HG03439 (cell line): ENCODE results near the gene GFER.

Experiments used
- ATAC-seq: cut with Tn5 transposase; IDR thresholded peaks from one replicate; pipeline ENCODE4 v1.9.1; 2021; ENCODE audit warnings: mild to moderate bottlenecking, moderate library complexity; ENCODE audit not compliant: unreplicated experiment

GFER gene

DNA sequence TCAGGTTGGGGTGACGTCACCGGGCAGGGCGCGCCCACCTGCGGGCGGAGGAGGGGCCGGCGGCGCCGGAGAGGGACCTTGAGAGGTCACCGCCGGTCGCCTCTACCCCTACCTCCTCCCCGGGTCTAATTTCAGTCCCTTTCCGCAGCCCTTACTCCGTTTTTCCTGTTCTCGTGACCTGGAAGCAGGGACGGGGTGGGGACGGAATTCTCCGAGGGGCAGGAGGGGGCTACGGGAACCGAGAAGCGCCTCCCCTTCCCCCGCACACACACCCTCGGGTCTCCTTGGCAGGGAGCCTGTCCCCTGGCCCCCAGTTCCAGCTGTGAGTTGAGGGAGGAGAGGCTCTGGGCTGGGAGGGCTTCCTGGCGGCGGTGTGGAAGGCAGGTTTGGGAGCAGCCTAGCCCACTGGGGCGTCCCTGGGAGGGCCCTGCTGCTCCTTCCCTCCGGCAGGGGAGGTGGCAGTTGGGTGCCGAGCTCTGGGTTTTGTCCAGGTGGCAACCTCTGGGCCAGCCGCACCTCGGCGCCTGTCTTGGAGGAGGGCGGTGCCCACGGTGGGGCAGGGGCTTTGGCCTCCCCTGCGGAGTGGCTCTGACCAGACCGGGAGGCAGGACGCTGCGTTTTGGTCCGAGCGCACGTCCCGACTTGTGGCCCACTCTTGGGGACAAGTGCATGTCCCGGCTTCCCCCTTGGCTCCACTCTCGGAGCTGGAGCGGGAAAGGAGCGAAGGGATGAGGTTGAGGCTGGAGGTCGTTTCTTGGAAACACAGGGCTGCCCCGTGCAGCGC lies 6.5 kb downstream of the GFER start:
- no peak for ATAC-seq

DNA sequence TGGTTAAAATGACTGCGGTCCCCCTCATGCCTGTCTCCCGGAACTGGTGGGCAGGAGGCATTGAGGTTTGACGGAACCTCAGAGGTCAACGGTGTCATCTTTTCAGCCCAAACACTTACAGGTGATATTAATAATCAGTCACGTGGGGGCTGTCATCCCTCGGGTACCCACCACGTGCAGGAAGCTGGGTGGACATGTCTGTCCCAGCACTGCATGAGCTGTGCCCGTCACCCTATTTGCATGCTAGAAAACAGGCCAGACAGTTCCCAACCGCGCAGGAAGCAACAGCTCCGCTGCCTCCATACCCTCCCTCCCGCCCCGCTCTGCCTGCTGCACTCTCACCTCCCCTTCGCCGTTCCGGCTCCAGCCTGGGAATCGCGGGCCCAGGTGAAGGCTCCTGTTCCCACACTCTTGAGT lies 7.2 kb downstream of the GFER start:
- ATAC-seq = peak; percentile 35

DNA sequence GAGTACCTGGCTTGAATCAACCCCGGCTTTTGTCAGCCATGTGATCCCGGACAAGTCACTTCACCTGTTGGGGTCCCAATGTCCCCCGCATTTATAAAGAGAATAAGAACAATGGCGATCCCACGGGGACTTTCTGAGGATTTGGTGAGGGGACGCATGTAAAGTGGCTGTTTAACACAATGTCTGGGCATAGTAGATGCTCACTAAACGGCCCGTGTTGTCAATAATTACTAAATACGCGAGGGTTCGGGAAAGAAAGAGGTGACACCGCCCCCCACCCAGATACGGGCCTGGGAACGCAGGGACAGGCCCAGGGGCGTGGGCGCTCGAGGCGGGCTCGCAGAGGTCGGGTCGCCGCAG lies 7.6 kb downstream of the GFER start:
- ATAC-seq = no peak

DNA sequence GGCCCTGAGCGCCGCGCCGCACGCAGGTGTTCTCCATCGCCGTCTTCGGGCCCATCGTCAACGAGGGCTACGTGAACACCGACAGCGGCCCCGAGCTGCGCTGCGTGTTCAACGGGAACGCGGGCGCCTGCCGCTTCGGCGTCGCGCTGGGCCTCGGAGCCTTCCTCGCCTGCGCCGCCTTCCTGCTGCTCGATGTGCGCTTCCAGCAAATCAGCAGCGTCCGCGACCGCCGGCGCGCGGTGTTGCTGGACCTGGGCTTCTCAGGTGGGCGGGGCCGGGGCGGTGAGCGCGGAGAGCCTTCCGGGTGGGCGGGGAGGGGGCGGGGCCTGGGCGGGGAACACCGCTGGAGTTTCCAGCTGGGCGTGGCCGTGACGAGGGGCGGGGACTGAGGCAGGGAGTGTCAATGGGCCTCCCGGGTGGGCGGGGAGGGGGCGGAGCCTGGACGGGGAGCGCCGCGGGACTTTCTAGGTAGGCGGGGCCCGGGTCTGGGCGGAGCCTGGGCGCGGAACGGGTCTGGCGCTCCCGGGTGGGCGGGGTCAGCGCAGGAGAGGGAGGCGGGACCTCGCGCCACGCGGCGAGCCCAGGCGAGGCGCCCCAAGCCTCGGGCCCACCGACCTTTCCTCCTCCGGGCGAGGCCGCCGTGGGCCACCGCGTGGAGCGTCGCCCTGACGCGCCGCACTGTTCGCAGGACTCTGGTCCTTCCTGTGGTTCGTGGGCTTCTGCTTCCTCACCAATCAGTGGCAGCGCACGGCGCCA lies 8.1 kb downstream of the GFER start:
- ATAC-seq = peak; percentile 50

DNA sequence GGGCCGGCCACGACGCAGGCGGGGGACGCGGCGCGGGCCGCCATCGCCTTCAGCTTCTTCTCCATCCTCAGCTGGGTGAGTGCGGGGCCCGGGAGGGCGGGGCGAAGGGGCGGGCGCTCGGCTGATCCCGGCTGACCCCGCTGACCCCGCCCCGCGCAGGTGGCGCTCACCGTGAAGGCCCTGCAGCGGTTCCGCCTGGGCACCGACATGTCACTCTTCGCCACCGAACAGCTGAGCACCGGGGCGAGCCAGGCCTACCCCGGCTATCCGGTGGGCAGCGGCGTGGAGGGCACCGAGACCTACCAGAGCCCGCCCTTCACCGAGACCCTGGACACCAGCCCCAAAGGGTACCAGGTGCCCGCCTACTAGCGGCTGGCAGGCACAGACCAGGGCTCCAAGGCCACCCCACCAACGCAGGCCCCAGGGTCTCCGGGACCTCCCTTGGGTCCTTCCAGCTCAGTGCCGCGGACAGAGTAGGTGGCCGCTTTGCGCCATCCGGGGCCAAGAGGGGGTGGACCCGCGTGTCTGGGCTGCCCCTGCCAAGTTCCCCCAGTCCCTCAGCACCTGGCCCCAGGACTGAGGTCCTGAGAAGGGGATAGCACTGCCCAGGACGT lies 8.8 kb downstream of the GFER start:
- no peak for ATAC-seq

DNA sequence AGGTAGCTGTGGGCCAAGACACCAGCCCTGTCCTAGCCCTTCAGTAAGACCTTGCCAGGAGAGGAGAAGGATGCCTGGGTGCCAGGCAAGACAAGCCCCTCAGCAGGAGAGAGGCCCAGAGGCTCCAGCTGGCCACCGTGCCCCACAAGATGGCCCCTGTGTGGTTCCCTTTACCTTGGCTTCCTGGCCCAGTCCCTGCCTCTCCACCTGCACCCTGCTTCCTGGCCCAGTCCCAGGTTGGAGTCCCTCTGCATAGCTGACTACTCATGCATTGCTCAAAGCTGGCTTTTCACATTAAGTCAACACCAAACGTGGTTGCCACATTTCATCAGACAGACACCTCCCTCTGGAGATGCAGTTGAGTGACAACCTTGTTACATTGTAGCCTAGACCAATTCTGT lies 9.7 kb downstream of the GFER start:
- ATAC-seq = no peak

DNA sequence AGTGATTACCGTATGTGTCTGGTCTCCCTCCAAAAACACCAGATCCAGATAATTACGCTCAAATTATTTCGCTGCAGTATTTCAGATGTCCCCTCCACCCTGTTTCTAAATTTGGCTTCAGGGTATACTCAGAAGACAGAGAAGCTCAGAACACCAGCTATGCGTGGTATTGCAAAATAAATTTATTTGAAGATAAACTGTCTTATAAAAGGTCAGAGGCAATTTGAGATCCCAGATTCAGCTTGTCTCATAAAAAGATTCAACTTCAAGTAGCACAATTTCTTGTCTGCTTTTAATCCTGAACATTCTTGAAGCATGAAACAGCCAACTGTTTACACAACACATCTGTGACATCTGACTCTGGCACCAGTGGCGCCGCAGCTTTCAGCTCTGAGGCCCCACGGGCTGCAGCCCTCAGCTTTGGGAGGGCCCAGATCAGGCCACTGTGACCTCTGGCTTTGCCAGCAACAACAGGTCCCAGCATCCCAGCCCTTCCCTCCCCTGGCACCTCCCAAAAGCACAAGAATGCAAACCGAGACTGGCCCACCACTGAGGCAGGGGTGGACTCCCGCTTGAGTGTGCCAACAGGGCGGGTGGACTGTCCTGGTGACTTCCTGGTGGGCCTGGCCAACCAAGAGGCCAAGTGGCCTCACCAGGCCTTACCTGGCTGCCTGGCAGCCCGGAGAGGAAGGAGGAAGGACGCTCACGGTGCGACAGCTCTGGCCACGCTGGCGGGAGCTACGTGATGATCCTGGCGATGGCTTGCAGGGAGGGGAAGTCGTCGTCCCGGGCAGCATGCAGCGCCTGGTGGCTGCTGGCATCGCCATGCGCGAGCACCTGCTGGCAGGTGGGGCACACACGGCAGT lies 13.7 kb downstream of the GFER start:
- ATAC-seq = no peak

DNA sequence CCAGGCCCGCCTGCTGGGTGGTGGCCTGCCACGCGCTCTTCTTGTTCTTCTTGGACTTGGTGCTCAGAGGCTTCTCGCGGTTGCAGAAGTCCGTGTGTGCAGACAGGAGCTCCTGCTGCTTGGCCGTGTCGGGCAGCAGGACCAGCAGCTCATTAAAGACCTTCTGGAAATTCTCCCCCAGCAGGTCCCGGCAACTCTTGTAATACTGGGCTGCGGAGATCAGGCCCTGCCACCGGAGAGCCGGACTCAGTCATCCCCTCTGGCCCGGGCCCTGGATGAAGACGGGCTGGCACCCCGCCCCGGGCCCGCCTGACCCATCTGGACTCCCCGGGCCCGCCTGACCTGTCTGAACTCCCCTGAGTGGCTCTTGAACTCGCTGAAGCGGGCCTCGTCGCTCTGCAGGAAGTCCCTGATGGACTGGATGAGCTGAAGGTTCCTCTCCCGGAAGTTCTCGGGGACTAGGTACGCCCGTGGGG lies 14.4 kb downstream of the GFER start:
- no peak for ATAC-seq

DNA sequence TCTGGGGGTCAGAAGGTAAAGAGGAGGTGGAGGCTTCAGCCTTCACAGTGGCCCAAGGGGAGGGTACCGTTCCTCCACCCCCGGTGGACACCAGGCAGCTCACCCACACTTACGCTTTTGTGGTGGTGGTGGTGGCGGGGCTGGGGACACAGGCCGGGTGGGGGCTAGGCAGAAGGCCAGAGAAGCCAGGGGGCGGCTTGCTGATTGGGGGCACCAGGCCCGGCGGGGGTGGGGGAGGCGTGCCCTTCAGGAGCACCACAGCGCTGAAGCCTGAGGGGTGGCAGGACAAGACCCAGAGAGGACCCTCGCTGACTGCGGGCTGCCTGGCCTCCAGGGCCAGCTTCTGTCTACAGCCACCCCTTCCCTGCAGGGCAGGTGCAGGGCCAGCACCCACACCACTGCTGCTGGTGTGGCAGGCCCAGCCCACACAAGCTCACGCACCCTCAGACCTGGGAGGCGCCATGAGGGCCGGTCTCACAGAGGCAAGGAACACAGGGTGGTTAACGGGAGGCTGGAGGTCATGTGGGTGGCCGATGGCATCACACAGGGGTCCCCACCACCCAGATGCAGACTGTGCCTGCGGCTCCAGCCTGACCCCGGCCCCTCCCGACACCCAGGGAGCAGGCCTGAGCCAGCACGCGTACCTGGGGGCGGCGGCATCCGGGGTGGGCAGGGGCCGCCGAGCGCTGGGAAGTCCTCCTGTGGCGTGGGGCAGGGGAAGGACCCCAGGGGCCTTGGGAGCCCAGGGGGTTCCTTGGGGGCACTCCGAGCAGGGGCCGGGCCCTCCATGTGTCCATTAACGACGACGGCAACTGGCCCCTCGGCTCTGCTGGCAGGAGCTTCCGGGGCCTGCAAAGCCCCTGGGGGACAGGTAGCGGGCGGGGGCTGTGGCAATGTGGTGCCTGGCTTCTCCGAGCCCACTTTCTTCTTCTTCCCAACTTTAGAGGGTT lies 15.1 kb downstream of the GFER start:
- no peak for ATAC-seq

DNA sequence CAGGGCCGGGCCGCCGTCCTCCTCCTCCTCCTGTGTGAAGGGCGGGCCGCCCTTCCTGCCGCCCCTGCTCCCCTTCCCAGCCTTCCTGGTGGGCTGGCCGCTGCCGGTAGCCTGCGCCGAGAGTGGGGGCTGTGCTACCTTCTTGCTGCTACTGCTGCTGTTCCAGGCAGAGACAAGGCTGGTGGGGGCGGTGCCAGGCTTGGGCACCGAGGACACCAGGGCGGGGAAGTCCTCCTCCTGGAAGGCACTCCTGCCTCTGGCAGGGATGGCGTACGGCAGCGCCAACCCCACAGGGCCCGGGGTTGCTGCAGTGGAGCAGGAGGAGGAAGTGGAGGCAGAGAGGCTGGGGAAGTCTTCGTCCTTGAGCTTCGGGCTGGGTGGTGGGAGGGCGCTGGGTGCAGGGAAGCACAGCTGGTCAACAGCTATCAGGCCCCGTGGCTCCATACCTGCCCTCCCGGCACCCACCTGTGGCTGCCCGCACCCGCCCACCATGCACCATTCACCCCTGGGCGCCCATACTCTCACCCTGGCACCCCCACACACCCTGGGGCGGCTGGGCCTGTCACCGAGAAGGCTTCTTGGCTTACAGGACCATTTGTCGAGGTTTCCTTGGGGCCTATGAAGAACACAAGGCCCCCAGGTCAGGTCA lies 16.0 kb downstream of the GFER start:
- ATAC-seq = no peak

DNA sequence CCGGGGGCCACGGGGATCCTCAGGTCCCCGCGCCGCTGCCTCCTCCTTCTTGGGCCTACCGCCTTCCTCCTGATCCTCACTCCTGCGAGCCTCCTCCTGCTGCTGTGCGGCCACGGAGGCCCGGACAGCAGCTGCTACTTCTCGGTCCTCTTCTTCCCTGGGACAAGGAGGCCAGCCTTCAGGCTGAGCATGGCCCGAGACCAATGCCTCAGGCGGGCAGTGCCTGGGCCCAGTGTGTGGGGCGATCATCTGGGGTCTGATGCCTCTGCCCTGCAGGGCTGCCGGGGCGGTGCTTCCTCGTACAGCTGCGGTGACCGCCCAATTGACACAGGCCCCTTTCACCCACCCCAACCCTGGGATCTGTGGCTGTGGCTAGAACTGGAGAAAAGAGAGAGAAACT lies 17.0 kb downstream of the GFER start:
- no peak for ATAC-seq

DNA sequence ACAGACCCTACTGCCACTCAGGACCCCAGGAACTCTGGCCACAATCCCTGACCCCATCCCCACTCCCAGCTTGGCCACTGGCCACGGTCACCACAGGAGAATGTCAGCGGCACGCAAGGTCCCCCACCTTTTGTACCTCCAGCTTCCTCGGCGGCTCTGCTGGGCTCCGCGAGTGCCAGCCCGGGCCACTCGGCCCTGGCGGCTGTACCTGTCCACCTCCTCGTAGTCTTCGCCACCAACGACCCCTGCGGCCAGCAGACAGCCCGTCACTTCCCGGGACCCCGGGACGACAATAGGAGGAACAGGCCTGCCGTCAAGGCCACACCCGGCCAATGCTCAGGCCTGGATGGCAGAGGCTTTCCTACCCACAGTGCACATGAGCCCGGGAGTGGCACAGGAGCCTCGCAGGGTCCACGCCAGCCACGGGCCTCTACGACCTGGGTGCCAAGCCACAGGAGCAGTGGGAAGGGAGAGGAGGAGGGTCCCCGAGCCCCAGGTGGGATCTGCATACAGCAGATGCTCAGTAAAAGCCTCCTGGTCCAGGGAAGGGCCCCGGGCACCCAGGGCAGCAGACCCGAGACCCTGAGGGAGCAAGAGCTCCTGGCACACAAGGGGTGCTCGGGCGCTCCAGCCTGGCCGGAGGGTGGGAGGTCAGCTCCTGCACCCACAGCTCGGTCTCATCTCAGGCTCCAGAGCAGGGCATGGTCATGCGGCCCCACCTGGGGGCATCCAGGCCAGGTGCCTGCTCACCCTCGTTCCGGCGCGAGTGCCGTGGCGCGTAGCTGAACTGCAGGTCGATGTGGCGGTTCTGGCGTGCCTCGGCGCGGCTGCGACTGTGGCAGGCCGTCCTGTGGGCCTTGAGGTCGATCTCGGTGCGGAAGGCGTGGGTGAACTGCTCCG lies 17.7 kb downstream of the GFER start:
- no peak for ATAC-seq

DNA sequence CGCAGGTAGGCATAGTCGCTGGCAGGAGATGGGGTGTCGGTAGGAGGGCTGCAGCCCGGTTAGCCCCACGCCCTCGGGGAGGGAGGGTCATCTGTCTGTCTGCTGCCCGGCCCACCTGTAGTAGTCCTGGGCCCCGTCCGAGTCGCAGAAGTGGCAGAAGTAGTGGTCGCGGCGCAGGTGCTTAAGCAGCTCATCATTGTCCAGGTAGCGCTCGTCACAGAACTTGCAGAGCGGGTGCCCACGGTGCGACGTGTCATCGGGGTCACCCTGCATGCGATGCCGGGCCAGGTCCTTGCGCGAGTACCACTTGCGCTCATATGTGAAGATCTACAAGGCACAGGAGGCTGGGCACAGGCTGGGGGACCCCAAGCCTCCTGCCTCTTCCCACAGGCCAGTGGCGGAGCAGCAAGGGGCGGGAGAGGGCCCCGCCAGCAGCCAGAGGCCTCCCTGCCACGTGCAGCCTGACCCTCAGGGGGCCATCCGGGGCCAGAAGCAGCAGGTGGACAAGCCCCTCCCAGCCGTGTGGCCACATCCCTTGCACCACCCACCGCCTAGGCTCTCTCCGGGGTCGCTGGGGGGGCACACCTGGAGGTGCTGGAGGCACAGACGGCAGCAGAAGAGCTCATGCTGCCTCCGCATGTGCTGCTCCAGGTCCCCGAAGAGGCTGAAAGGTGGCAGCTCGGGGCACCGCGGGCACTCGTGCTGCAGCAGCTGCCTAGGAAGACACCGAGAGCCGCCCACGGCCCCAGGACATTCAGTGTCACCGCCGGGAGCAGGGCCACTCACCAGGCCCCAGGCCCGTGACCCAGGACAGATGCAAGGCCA lies 18.6 kb downstream of the GFER start:
- no peak for ATAC-seq

DNA sequence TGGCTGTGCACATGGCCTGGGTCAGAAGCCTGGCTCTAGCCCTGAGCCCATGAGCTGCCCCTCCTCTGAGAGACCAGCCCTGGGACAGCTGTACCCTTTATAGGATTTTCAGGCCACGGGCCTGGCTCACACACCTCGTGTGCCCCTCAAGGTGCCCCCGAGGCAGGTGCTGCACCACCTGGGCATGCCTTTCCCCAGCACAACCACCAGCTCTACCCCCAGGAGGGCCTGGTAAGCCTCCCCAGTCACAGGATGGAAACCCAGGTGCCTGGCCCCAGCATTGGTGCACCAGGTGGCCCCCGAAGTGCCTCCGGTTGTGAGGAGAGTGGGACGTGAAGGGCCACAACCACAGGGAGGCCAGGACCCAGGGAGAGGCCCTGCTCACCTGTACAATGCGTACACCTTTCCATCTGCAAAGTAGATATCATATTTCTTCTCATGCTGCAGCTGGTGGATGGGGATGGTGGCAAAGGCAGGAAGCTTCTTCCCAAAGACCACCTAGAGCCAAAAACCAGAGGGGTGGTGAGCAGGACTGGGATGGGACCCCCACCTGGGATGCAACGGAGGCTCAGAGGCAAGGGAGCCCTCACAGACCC lies 19.3 kb downstream of the GFER start:
- ATAC-seq = no peak

DNA sequence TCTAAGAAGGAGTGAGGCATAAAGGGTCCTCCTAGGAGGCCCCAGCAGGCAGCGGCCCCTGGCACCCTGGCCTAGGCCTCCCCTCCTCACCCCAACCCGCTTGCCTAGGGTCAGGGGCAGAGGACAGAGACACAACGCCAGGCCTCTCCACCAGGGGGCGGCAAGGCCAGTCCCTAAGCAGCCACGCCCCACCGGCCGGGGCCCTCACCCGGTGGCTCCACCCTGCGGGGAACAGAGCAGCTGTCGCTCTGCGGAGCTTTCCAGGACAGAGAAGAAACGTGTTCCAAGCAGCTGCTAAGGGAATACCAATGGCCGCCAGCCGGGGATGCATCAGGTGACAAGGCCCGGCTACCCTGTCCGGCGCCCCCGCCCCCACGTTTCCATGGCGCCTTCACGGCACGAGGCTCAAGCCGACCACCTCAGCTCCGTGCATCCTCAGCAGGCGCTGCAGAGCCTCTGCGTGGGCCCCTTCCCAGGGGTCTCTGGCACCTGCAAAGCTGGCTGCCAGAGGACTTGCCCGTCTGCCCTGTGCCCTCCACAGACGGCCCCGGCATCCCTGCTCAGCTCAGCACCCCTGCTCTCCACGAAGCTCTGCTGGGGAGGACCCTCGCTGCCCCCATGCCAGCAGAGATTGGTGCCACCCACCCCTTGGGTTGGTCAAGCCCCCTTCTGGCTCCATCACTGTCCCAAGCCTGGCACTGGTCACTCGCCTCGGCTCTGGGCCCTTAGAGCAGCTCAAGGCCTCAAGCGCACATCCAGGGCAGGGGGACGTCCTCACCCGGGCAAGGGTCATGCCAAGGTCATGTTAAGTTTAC lies 20.0 kb downstream of the GFER start:
- peak; percentile 59 for ATAC-seq

DNA sequence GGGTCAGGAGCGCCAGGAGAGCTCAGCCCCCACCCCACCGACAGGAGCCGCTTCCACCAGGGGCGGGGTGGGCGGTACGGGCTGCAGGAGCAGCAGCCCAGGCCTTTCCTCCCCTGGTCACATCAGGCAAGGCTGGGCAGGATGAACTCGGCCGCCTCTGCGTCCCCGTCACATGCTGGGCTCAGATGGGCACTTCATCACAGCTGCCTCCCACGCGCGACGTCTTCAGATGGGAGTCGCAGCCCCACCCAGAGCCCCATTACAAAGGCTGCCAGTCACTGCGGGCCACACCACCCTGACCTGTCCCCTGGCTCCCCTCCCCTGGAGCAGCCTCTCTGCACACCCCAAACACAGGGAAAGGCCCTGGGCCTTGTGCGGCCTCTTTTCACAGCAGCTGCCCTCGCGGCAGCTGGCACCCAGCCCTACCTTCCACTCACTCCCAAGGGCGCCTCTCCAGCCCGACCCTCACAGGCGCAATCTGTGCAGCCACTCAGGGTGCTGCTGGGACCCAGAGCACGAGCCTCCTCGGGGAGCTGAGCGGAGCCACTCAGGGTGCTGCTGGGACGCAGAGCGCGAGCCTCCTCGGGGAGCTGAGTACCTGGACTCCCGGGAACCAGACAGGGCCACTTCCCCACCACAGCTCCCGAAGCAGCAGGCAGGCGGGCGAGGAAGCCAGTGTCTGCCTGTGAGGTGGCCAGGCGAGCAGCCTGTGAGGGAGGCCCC lies 21.0 kb downstream of the GFER start:
- no peak for ATAC-seq
